ENCODE measurements around the gene GRM4. TPM values are rescaled to one million over a fixed set of nuclear protein-coding genes. Genes with fewer than 3 reads are reported as not detected.

The GRM4 gene
- total RNA-seq, 1 experiment from 2014 or later, result not detected

DNA sequence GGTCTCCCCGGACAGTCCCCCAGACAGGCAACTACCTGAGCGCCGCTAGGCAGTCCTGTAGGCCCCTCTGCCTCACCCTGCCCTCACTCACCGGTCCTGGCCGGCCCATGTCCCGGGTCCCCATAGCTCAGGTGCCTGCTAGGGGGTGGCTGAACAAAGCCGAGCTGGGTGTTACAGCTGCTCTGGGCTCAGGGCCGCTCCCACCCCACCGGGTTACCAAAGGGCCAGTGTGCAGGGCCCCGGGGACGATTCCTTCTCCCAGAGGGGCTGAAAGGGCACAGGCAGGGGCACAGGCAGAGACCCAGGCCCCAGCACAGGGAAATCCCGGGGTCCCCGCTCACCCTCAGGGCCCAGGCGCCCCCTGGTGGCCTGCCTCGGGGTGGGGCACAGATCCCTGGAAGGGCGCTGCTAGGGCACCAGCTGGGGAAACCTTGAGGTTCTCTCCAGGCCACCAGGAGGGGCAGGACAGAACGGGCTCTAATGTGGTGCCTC, 118.4 kb downstream of the GRM4 start:
- Histone ChIP-seq H3F3A (ENCODE audit: low read length, unreplicated experiment) (no peaks in the 10 kb centered on the region), H4K20me1 (ENCODE audit: low read length) (no peaks in the 10 kb centered on the region), H3K9me2 (replicated peaks; ENCODE audit: low read length) (no peaks in the 10 kb centered on the region), H3K4me2 (ENCODE audit: low read length) (no peak overlapping the region), H3K79me2 (ENCODE audit: low read length) (no peaks in the 10 kb centered on the region), H3K9me3 (ENCODE audit: low read length) (no peaks in the 10 kb centered on the region), H3K36me3 (ENCODE audit: low read depth, low read length) (no peaks in the 10 kb centered on the region), H3K27ac (ENCODE audit: low read length) (no peak overlapping the region), H3K9ac (ENCODE audit: low read length) (no peak overlapping the region), H2AFZ (ENCODE audit: low read length) (no peak overlapping the region), H3K4me3 (ENCODE audit: low read length) (no peak overlapping the region), H3K27me3 (ENCODE audit: low read length) (0 out of 2 replicates have a peak, but pooled peaks cover 12% of the 10 kb centered on the region), H3K4me1 (ENCODE audit: insufficient read depth, low read length) (no peaks in the 10 kb centered on the region)
- intact Hi-C loops (cut with micrococcal nuclease), result loop anchor here (10.0 kb wide), 2 partner anchors 183 to 263 kb away; no protein-coding TSS in a partner anchor
- DNase-seq (peak; percentile 54), ATAC-seq (peak; percentile 74)
- ChIA-PET CTCF (interaction anchor here (1.0 to 1.5 kb wide), 3 partner anchors 128 to 316 kb away, joined by 3 to 11 read pairs (median 5); partner anchors contain the start of gene UQCC2), POLR2A (ENCODE audit: unreplicated experiment) (no interaction called here)
- no peak for TF ChIP-seq EZH2 (IDR thresholded peaks at IDR 0.05; ENCODE audit: low read length, unreplicated experiment)
- TF ChIP-seq EZH2phosphoT487 (IDR thresholded peaks at IDR 0.05; ENCODE audit: borderline replicate concordance, low read length), result no peak
- TF ChIP-seq, protein P1, sequence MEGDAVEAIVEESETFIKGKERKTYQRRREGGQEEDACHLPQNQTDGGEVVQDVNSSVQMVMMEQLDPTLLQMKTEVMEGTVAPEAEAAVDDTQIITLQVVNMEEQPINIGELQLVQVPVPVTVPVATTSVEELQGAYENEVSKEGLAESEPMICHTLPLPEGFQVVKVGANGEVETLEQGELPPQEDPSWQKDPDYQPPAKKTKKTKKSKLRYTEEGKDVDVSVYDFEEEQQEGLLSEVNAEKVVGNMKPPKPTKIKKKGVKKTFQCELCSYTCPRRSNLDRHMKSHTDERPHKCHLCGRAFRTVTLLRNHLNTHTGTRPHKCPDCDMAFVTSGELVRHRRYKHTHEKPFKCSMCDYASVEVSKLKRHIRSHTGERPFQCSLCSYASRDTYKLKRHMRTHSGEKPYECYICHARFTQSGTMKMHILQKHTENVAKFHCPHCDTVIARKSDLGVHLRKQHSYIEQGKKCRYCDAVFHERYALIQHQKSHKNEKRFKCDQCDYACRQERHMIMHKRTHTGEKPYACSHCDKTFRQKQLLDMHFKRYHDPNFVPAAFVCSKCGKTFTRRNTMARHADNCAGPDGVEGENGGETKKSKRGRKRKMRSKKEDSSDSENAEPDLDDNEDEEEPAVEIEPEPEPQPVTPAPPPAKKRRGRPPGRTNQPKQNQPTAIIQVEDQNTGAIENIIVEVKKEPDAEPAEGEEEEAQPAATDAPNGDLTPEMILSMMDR (conservative IDR thresholded peaks at IDR 0.05; ENCODE audit: low read depth, low read length), result peak; percentile 87
- no TSS peak for BruUV-seq (replicated peaks)

DNA sequence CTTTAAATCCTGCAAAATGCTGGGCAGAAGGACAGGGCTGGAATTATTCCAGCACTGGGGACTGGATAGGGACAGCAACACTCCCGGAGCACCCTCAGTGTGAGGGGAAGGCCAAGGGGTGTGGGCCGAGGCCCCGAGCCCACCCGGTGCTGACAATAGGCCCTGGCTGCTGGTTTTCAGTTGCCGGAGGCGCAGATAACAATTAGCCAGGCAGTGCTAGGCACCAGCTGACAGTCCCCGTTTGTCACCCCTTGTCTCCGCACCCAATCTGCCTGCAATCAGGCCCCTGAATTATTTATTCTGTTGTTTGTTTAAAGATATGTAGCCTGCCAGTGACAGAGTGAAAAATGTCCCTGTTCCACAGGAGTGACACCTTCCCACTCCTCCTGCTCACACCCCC, 120.0 kb downstream of the GRM4 start:
- H3K4me3 ChIP-seq (ENCODE audit: low read length), result no peak overlapping the region
- no peaks in the 10 kb centered on the region for H4K20me1 ChIP-seq (ENCODE audit: low read length)
- H3K27me3 ChIP-seq (ENCODE audit: low read length), result 0 out of 2 replicates have a peak, but pooled peaks cover 15% of the 10 kb centered on the region
- no peak overlapping the region for H3K9ac ChIP-seq (ENCODE audit: low read length)
- H3K36me3 ChIP-seq (ENCODE audit: low read depth, low read length), result no peaks in the 10 kb centered on the region
- ChIA-PET POLR2A (ENCODE audit: unreplicated experiment) (no interaction called here), CTCF (no interaction called here)
- no peaks in the 10 kb centered on the region for H3K9me3 ChIP-seq (ENCODE audit: low read length)
- no peak overlapping the region for H3K27ac ChIP-seq (ENCODE audit: low read length)
- H2AFZ ChIP-seq (ENCODE audit: low read length), result no peak overlapping the region
- TF ChIP-seq EZH2 (IDR thresholded peaks at IDR 0.05; ENCODE audit: low read length, unreplicated experiment) (no peak), EZH2phosphoT487 (IDR thresholded peaks at IDR 0.05; ENCODE audit: borderline replicate concordance, low read length) (no peak)
- TF ChIP-seq, protein P1 (conservative IDR thresholded peaks at IDR 0.05; ENCODE audit: low read depth, low read length), result no peak
- H3K79me2 ChIP-seq (ENCODE audit: low read length), result no peaks in the 10 kb centered on the region
- BruUV-seq (replicated peaks), result no TSS peak
- H3K4me1 ChIP-seq (ENCODE audit: insufficient read depth, low read length), result no peaks in the 10 kb centered on the region
- intact Hi-C loops (cut with micrococcal nuclease), result loop anchor here (10.0 kb wide), 2 partner anchors 181 to 261 kb away; no protein-coding TSS in a partner anchor
- H3F3A ChIP-seq (ENCODE audit: low read length, unreplicated experiment), result no peaks in the 10 kb centered on the region
- no peak for ATAC-seq
- no peaks in the 10 kb centered on the region for H3K9me2 ChIP-seq (replicated peaks; ENCODE audit: low read length)
- H3K4me2 ChIP-seq (ENCODE audit: low read length), result no peak overlapping the region
- no peak for DNase-seq

DNA sequence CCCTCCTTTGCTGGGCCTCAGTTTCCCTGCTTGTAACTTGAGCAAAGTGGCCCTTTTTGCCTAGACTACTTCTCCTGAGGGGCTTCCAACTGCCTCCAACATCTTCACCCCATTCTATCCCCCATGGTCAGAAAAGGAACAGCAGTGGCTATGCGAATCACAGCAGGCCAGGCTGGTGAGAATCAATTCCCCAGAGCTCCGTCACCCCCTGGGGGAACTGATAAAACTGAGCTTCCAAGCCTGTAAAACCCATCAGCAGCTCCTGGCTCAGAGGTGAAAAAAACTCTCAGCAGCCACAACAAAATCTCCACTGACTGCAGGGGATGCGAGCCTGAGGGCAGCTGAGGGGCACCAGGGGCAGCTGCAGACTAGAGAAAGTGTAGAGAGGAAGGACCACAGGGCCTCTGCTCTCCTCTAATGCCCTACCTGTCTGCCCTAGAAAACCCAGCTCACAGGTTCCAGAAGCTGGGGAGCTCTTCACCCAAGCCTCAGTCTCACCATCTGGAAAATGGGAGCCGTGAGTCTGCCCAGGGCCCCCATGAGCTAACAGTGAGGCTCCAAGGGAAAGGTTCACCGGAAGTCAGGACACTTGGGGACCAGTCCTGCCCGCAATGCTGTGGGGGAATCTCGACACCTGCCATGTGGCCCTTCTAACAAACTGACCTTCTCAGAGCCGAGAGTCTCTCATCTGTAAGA, 120.6 kb downstream of the GRM4 start:
- POLR2A ChIA-PET (ENCODE audit: unreplicated experiment), result no interaction called here
- no TSS peak for BruUV-seq (replicated peaks)
- intact Hi-C loops (cut with micrococcal nuclease), result loop anchor here (10.0 kb wide), 2 partner anchors 180 to 260 kb away; no protein-coding TSS in a partner anchor

More for the DNA sequence above, 120.6 kb downstream of the GRM4 start:
- DNase-seq (no peak), ATAC-seq (no peak)
- no peaks in the 10 kb centered on the region for H3K4me1 ChIP-seq (ENCODE audit: insufficient read depth, low read length)
- H3K27me3 ChIP-seq (ENCODE audit: low read length), result 0 out of 2 replicates have a peak, but pooled peaks cover 15% of the 10 kb centered on the region
- no peaks in the 10 kb centered on the region for H3K36me3 ChIP-seq (ENCODE audit: low read depth, low read length)
- H3K27ac ChIP-seq (ENCODE audit: low read length), result no peak overlapping the region
- no peak overlapping the region for H3K4me3 ChIP-seq (ENCODE audit: low read length)
- no peak overlapping the region for H3K9ac ChIP-seq (ENCODE audit: low read length)
- H2AFZ ChIP-seq (ENCODE audit: low read length), result no peak overlapping the region
- H3K9me2 ChIP-seq (replicated peaks; ENCODE audit: low read length), result no peaks in the 10 kb centered on the region
- CTCF ChIA-PET, result no interaction called here
- TF ChIP-seq EZH2 (IDR thresholded peaks at IDR 0.05; ENCODE audit: low read length, unreplicated experiment) (no peak), EZH2phosphoT487 (IDR thresholded peaks at IDR 0.05; ENCODE audit: borderline replicate concordance, low read length) (no peak)
- TF ChIP-seq, protein P1 (conservative IDR thresholded peaks at IDR 0.05; ENCODE audit: low read depth, low read length), result no peak
- no peaks in the 10 kb centered on the region for H3F3A ChIP-seq (ENCODE audit: low read length, unreplicated experiment)
- no peaks in the 10 kb centered on the region for H3K9me3 ChIP-seq (ENCODE audit: low read length)
- H3K4me2 ChIP-seq (ENCODE audit: low read length), result no peak overlapping the region
- H3K79me2 ChIP-seq (ENCODE audit: low read length), result no peaks in the 10 kb centered on the region
- no peaks in the 10 kb centered on the region for H4K20me1 ChIP-seq (ENCODE audit: low read length)
